ENCODE data around the gene ARID3B.
"Not testable (repeated sequence)": the region's sequence is repeated elsewhere in the genome, so short reads cannot be mapped to it uniquely, and the experiment has no call there.

The ARID3B gene

GRCh38 chr15:74625693-74626092, 84.7 kb downstream of the ARID3B start:
- DNase-seq = no peak

GRCh38 chr15:74626336-74626735, 85.3 kb downstream of the ARID3B start:
- DNase-seq = no peak

GRCh38 chr15:74626752-74627692, 86.0 kb downstream of the ARID3B start:
- DNase-seq = no peak

GRCh38 chr15:74627766-74628165, 86.7 kb downstream of the ARID3B start:
- DNase-seq = no peak

GRCh38 chr15:74628199-74628598, 87.2 kb downstream of the ARID3B start:
- DNase-seq = no peak

GRCh38 chr15:74628949-74629348, 87.9 kb downstream of the ARID3B start:
- DNase-seq = no peak

GRCh38 chr15:74629696-74630095, 88.7 kb downstream of the ARID3B start:
- DNase-seq = not testable (repeated sequence)

- peak; percentile 17 for DNase-seq
These were observed 89.5 kb downstream of the ARID3B start for GRCh38 chr15:74630284-74631086.

- no peak for DNase-seq
These were observed 90.0 kb downstream of the ARID3B start for GRCh38 chr15:74631087-74631385.

- no peak for DNase-seq
These were observed 90.4 kb downstream of the ARID3B start for GRCh38 chr15:74631408-74631807.

GRCh38 chr15:74631935-74632560, 91.0 kb downstream of the ARID3B start:
- DNase-seq = peak; percentile 16

- no peak for DNase-seq
These were observed 91.6 kb downstream of the ARID3B start for GRCh38 chr15:74632601-74633000.

- no peak for DNase-seq
These were observed 92.8 kb downstream of the ARID3B start for GRCh38 chr15:74633781-74634180.

GRCh38 chr15:74635228-74635627, 94.2 kb downstream of the ARID3B start:
- DNase-seq = peak; percentile 51

GRCh38 chr15:74636984-74637383, 96.0 kb downstream of the ARID3B start:
- no peak for DNase-seq

GRCh38 chr15:74641151-74641550, 100.1 kb downstream of the ARID3B start:
- DNase-seq = no peak

GRCh38 chr15:74642348-74642733, 101.3 kb downstream of the ARID3B start:
- no peak for DNase-seq

GRCh38 chr15:74642734-74643664, 102.0 kb downstream of the ARID3B start:
- no peak for DNase-seq

- no peak for DNase-seq
These were observed 102.7 kb downstream of the ARID3B start for GRCh38 chr15:74643665-74644204.

GRCh38 chr15:74646480-74646879, 105.5 kb downstream of the ARID3B start:
- DNase-seq = no peak
